Large intestine (tissue), 3 donors: ENCODE results near the gene TEX264. TPM values are rescaled to one million over a fixed set of nuclear protein-coding genes. Genes with fewer than 3 reads are reported as not detected.

Experiments
- DNase-seq, 2 donors: peaks; one replicate each; pipeline versions ENCODE4 v3.0.0 to v3.0.0-alpha.2; 2013
- H3K27ac ChIP-seq: one replicate; pipeline ENCODE4 v1.5.1; 2013; ENCODE audit warnings: low read length
- H3K27me3 ChIP-seq: 2 replicates; pipeline ENCODE4 v1.6.1; 2013; ENCODE audit warnings: low read length; ENCODE audit not compliant: control insufficient read depth, insufficient read depth
- H3K36me3 ChIP-seq: 2 replicates; pipeline ENCODE4 v1.6.1; 2013; ENCODE audit warnings: low read length; ENCODE audit not compliant: control insufficient read depth, insufficient read depth
- H3K4me1 ChIP-seq: one replicate; pipeline ENCODE4 v1.6.1; 2013; ENCODE audit warnings: low read length; ENCODE audit not compliant: control insufficient read depth, insufficient read depth
- H3K4me3 ChIP-seq: one replicate; pipeline ENCODE4 v1.5.1; 2013; ENCODE audit warnings: low read length
- H3K9me3 ChIP-seq: one replicate; pipeline ENCODE4 v1.6.1; 2013; ENCODE audit warnings: mild to moderate bottlenecking, low read depth, low read length, moderate library complexity; ENCODE audit not compliant: control insufficient read depth
- WGBS: methylation state at CpG from one replicate; pipeline ENCODE4 v1.1.5; 2013; ENCODE audit warnings: low lambda C conversion rate; ENCODE audit not compliant: insufficient coverage; 5-methylcytosine and 5-hydroxymethylcytosine counted together
- polyA plus RNA-seq: library from polyadenylated mRNA; unstranded; fragments of 120-200 nt; gene quantifications from one replicate; pipeline ENCODE4 v1.2.1, GENCODE V29; 2013

Gene TEX264
- polyA plus RNA-seq, 1 donor: 42.0 TPM

DNA sequence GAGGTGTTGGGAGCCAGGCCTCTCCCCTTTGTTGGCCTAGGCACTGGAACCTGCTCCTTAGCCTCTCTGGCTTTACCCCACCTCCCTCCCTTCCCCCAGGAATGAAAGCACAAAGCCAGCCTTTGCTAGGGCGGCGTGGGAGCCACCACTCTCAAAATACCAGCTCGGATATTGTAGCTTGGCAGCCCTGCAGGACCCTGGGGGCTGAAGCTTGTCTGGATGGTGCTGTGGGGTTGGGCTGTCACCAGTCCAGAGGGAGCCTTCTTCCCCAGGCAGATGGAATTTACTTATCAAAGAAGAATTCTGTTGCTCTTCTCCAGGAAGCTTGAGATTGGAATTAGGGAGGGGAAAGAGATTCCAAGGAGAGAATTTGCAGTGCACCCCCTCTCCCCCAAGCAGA, 20.9 kb downstream of the TEX264 start:
- H3K9me3 ChIP-seq: no peaks in the 10 kb centered on the region
- H3K4me1 ChIP-seq: no peaks in the 10 kb centered on the region
- H3K4me3 ChIP-seq: no peak overlapping the region
- no peak overlapping the region for H3K27ac ChIP-seq
- H3K27me3 ChIP-seq: no peaks in the 10 kb centered on the region
- no peak for DNase-seq
- peaks cover 66% of the 10 kb centered on the region for H3K36me3 ChIP-seq
- WGBS: no CpG with 5 or more reads among the region's 3 CpGs

DNA sequence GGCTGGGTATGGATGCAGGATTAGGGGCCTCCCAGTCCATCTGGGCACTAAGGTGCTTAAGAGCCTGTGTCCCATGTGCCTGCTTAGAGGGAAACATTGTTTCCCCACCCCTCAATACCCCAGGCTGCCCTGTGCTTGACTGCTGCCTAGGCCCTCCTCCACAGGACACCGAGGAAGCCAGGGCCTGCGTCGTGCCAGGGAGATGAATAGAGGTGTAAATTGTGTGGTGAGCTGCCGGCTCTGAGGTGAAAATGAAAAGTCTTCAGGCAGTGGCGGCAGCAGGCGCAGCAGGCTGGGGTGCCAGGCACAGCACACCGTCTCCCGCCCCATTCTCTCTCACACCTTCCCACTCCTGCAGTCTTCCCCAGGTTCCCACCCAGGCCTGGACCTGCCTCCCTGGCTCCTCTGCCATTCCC, 21.9 kb downstream of the TEX264 start:
- no peak for DNase-seq
- Histone ChIP-seq H3K27ac (no peak overlapping the region), H3K9me3 (no peaks in the 10 kb centered on the region), H3K27me3 (no peaks in the 10 kb centered on the region), H3K36me3 (peaks cover 68% of the 10 kb centered on the region), H3K4me3 (no peak overlapping the region), H3K4me1 (no peaks in the 10 kb centered on the region)
- no CpG with 5 or more reads among the region's 8 CpGs for WGBS

DNA sequence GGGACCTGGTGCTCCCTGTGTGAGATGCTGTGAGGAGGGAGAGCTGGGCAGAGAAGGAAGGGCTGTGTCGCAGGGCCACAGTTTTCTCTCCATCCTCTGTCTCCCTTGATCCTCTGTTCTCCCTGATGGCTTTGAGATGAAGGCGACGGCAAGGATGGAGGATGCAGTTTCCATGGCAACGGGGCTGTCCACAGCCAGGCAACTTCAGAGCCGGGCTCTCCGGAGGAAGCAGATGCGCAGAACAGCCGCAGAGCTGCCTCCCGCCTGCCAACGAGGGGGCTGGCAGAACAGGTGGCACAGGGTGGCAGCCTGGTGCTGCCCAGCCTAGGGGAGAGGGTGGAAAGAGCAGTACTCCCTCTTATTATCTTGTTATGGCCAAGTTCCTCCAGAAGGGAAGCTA, 25.9 kb downstream of the TEX264 start:
- Histone ChIP-seq H3K4me1 (no peaks in the 10 kb centered on the region), H3K27me3 (no peaks in the 10 kb centered on the region), H3K4me3 (no peak overlapping the region), H3K36me3 (peaks cover 77% of the 10 kb centered on the region), H3K27ac (no peak overlapping the region), H3K9me3 (no peaks in the 10 kb centered on the region)
- DNase-seq: no peak
- no CpG with 5 or more reads among the region's 10 CpGs for WGBS

DNA sequence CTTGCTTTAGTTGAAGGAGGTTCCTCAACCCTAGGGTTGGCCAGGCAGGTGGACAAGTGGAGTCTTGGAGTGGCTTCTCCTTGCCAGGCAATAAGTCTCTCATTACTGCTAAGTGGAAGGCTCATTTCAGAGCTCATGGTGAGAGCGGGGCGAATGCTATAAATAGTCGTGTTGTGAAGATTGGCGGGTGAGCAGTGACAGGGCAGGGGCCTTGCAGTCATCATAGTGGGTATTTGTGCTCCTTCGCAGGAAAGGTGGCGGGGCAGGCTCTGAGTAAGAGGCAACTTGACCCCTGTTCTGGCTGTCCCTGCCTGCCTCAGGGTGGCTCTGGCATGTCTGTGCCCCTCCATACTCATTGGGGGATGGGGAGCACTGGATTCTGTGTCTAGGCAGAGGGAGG, 27.2 kb downstream of the TEX264 start:
- Histone ChIP-seq H3K27me3 (no peaks in the 10 kb centered on the region), H3K27ac (no peak overlapping the region), H3K36me3 (peaks cover 78% of the 10 kb centered on the region), H3K4me3 (no peak overlapping the region), H3K9me3 (no peaks in the 10 kb centered on the region), H3K4me1 (no peaks in the 10 kb centered on the region)
- no peak for DNase-seq
- 80% methylated on average over 1 of the region's 6 CpGs for whole genome bisulfite sequencing

DNA sequence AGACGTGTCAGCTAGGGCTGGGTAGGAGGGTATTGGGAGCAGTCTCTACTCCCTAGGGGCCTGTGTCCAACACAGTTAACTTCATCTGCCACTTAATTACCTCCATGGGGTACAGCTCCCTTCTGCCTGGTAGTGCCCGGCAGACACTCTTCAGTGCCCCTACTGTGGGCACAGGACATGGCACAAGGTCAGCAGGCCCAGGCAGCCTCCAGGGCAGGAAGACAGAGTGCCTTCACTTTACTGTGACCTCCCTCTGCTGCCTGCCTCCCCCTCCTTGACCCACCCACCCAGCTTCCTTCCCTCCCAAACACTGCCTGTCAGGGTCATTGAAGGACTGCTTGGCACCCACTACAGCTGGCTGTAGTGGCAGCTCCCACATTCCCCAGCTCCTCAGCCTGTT, 29.4 kb downstream of the TEX264 start:
- peaks cover 80% of the 10 kb centered on the region for H3K36me3 ChIP-seq
- H3K4me3 ChIP-seq: no peak overlapping the region
- no CpG with 5 or more reads among the region's 2 CpGs for WGBS

DNA sequence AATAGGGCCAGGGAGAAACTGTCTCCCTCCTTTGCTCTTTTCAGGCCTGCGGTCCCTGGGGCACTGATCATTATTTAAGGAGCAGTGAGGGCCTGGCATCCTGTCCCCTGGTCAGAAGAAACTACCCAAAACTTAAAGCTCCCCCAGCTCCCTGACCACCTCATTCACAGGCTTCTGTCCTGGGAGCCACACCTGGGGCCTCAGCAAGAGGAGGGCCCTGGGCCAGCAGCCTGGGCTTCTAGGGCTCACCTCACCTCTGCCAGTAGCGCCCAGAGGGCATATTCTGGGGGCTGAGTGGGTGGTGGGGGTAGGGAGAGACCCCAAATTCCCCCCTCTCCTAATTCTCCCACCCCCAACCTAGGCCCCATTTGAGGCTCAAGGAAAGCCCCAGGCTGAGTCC, 31.1 kb downstream of the TEX264 start:
- Histone ChIP-seq H3K9me3 (no peaks in the 10 kb centered on the region), H3K36me3 (peaks cover 65% of the 10 kb centered on the region), H3K27ac (no peak overlapping the region), H3K4me3 (no peak overlapping the region), H3K4me1 (no peaks in the 10 kb centered on the region), H3K27me3 (peaks cover 2% of the 10 kb centered on the region)
- WGBS: no CpG with 5 or more reads among the region's 2 CpGs
- no peak for DNase-seq

More for the DNA sequence above, 29.4 kb downstream of the TEX264 start:
- Histone ChIP-seq H3K27ac (no peak overlapping the region), H3K9me3 (no peaks in the 10 kb centered on the region), H3K27me3 (no peaks in the 10 kb centered on the region), H3K4me1 (no peaks in the 10 kb centered on the region)
- no peak for DNase-seq

DNA sequence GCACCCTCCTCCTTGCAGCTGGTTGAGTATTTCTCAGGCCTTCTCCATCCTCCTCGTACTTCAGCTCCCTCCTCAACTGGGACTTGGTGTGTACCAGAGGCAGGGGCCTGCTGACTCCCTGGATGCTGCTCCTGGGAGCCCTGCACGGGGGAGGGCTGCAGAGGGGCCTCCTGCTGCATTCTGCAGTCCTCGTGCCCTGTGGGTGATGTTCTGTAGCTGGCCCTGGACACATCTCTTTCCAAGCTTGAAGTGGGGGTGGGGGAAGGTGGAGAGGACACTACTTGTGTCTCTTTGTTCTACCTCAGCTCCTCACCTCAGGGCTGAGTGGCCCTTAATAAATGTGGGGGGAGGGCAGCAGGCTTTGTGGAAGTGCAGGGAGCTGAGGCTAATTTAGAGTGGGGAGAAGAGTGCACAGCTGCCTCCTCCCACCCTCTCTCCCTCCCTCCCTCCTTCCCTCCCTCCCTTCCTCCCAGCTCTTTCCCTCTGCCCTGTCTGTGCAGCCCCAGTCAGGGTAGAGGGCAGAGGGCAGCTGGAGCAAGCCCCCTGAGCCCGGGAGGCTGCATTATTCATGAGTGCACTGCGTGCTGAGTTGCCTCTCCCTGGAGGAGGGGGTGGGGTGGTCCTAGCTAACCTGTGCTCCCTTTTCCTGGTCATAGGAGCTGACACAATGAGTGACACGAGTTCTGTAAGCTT, 32.2 kb downstream of the TEX264 start:
- no peak overlapping the region for H3K27ac ChIP-seq
- H3K4me3 ChIP-seq: no peak overlapping the region
- H3K4me1 ChIP-seq: no peaks in the 10 kb centered on the region
- H3K9me3 ChIP-seq: no peaks in the 10 kb centered on the region
- peaks cover 13% of the 10 kb centered on the region for H3K27me3 ChIP-seq
- no peak for DNase-seq
- no CpG with 5 or more reads among the region's 6 CpGs for WGBS
- peaks cover 56% of the 10 kb centered on the region for H3K36me3 ChIP-seq

DNA sequence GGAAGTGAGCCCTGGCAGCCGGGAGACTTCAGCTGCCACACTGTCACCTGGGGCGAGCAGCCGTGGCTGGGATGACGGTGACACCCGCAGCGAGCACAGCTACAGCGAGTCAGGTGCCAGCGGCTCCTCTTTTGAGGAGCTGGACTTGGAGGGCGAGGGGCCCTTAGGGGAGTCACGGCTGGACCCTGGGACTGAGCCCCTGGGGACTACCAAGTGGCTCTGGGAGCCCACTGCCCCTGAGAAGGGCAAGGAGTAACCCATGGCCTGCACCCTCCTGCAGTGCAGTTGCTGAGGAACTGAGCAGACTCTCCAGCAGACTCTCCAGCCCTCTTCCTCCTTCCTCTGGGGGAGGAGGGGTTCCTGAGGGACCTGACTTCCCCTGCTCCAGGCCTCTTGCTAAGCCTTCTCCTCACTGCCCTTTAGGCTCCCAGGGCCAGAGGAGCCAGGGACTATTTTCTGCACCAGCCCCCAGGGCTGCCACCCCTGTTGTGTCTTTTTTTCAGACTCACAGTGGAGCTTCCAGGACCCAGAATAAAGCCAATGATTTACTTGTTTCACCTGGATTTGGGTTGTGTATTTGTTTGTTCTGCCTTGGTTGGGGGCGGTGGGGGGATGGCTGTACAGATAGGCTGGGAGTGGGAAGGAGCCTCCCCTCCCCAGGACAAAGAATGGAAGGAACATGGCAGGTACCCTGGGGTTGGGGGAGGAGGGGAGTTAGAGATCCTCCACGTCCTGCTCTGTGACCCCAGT, 32.9 kb downstream of the TEX264 start:
- DNase-seq: no peak
- H3K9me3 ChIP-seq: no peaks in the 10 kb centered on the region
- no peaks in the 10 kb centered on the region for H3K4me1 ChIP-seq
- peaks cover 20% of the 10 kb centered on the region for H3K27me3 ChIP-seq
- H3K36me3 ChIP-seq: peaks cover 48% of the 10 kb centered on the region
- no peak overlapping the region for H3K27ac ChIP-seq
- no peak overlapping the region for H3K4me3 ChIP-seq
- no CpG with 5 or more reads among the region's 12 CpGs for WGBS

DNA sequence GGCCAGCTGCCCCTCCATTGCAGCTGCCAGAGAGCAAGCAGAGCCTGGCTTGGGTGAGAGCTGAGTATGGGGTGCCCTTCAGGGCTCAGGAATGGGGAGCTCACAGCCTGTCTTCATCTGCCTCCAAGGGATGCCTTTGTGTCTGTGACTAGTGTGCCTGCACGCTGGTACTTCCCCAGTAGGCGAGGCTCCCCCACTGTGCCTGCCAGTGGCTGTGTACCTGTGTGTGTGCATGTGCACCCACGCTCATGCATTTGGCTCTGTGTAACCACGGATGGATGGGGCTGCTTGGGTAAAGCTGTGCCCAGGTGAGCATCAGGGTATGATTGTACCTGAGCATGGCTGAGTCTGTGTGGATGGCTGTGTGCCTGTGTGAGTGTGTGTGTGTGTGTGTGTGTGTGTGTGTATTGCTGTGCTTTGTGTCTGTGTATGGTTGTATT, 33.5 kb downstream of the TEX264 start:
- no peak overlapping the region for H3K4me3 ChIP-seq
- peaks cover 42% of the 10 kb centered on the region for H3K36me3 ChIP-seq
- no peak overlapping the region for H3K27ac ChIP-seq
- H3K27me3 ChIP-seq: peaks cover 23% of the 10 kb centered on the region
- no peaks in the 10 kb centered on the region for H3K9me3 ChIP-seq
- no peak for DNase-seq
- no CpG with 5 or more reads among the region's 4 CpGs for WGBS
- H3K4me1 ChIP-seq: no peaks in the 10 kb centered on the region

DNA sequence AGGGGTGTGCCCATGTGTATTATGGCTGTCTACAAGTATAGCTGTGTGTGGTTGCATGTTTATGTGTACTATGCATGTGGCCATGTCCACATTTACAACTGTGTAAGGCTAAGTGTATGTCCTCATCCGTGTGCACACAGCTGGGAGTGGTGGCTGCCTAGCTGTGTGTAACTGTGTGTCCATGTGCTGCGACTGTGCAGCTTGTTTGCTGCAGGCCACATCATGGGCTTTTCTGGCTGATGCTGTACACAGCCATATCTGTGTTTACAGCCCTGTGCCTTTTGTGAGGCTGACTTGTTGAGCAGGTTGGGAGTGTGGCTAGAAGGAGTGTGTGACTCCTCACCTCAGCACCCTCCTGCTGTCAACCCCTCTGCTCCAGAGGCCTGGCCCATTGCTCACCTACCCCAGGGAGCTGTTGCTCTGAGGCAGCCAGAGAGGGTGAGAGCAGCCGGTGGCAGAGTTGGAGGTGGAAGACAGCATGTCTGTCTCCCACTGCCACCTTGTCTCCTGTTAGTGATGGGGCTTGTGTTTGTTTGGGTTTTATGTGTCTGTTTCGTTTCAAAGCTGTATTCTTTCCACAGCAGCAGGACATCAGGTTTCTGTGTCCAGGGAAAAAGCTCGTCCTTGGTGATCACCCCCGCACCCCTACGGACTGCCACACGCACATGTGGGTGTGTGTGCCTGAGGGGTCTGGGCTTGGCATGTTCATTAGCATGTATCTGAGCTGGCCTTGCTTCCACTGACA, 34.4 kb downstream of the TEX264 start:
- Histone ChIP-seq H3K27me3 (peaks cover 23% of the 10 kb centered on the region), H3K36me3 (peaks cover 33% of the 10 kb centered on the region), H3K27ac (no peak overlapping the region), H3K9me3 (no peaks in the 10 kb centered on the region), H3K4me1 (no peaks in the 10 kb centered on the region), H3K4me3 (no peak overlapping the region)
- no CpG with 5 or more reads among the region's 8 CpGs for WGBS
- DNase-seq: no peak
